Fibroblast of villous mesenchyme (primary cell): ENCODE results near the gene PAFAH1B1. TPM values are rescaled to one million over a fixed set of nuclear protein-coding genes. Genes with fewer than 3 reads are reported as not detected.

Experiments used
- DNase-seq: peaks from one replicate; pipeline ENCODE4 v3.0.0-alpha.2; 2010; ENCODE audit warnings: low read depth
- H3K4me3 ChIP-seq: 2 replicates; pipeline ENCODE4 v1.5.1; 2011; ENCODE audit warnings: low read depth, mild to moderate bottlenecking, low read length
- total RNA-seq: library from RNA; depleted of rRNA; stranded (reverse); fragments of >200 nt; gene quantifications from 2 replicates; pipeline ENCODE4 v1.2.3, GENCODE V29; 2012
- TF ChIP-seq, protein P1 (sequence below): IDR thresholded peaks from 2 replicates; pipeline ENCODE4 v1.5.1; 2012; ENCODE audit warnings: low read depth, mild to moderate bottlenecking, low read length; ENCODE audit not compliant: insufficient read depth

PAFAH1B1 gene
- total RNA-seq, 1 donor, result 141 TPM

DNA sequence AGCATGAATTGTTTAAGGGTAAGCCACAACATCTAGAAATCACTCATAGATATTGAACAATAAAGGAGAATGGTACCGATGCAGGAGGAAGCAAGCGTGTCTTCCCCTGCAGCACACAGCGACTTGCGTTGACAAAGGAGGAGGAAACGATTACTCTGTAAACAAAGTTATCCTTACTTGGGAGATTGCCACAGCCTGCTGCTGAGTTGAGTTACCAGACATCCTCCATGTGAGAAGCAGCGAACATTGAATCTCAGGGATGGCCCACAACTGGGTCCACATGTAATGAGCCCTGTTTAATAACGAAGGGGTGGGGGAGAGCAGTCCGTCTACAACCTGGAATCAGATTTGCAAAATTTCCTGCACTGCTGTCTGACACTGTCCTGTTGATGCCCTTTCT is 90.5 kb downstream of the PAFAH1B1 start:
- no peak overlapping the region for H3K4me3 ChIP-seq
- DNase-seq, result peak; percentile 45
- TF ChIP-seq, protein P1, sequence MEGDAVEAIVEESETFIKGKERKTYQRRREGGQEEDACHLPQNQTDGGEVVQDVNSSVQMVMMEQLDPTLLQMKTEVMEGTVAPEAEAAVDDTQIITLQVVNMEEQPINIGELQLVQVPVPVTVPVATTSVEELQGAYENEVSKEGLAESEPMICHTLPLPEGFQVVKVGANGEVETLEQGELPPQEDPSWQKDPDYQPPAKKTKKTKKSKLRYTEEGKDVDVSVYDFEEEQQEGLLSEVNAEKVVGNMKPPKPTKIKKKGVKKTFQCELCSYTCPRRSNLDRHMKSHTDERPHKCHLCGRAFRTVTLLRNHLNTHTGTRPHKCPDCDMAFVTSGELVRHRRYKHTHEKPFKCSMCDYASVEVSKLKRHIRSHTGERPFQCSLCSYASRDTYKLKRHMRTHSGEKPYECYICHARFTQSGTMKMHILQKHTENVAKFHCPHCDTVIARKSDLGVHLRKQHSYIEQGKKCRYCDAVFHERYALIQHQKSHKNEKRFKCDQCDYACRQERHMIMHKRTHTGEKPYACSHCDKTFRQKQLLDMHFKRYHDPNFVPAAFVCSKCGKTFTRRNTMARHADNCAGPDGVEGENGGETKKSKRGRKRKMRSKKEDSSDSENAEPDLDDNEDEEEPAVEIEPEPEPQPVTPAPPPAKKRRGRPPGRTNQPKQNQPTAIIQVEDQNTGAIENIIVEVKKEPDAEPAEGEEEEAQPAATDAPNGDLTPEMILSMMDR, result no peak

DNA sequence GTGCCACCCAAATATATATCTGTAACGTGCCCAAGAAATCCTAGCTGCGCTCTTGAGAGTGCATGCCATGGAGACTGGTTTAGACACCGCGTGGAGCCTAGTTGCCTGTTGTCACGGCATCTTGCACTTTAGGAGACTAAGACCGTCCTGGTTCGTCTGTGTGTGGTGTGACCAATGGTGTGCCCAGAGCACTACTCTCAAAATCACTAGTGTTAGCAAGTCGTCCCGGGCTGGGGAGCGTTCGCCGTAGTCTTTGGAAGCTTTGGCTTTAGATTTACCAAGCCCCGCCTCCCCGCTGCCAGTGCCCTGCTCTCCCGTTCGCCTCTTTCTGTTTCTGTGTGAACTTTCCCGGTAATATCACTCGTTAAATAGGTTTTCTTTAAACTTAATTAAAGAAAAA is 91.1 kb downstream of the PAFAH1B1 start:
- TF ChIP-seq, protein P1, result no peak
- no peak for DNase-seq
- H3K4me3 ChIP-seq, result no peak overlapping the region

DNA sequence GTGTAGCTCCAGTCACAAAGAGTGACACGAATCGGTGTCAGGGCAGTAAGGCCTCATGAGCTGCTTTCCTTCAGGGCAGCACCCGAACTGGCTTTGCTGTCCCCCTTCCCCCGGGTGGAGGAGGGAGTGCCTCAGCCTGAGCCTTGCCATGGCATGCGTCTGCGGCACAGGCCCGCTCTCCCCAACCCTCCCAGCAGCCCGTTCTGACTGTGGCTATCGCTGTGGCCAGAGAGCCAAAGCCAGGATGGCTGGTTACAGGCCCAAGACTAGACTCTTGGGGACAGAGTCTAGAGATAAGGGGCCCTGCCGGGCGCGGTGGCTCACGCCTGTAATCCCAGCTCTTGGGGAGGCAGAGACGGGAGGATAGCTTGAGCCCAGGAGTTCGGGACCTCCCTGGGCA is 92.2 kb downstream of the PAFAH1B1 start:
- DNase-seq, result no peak
- TF ChIP-seq, protein P1, result no peak
- no peak overlapping the region for H3K4me3 ChIP-seq

DNA sequence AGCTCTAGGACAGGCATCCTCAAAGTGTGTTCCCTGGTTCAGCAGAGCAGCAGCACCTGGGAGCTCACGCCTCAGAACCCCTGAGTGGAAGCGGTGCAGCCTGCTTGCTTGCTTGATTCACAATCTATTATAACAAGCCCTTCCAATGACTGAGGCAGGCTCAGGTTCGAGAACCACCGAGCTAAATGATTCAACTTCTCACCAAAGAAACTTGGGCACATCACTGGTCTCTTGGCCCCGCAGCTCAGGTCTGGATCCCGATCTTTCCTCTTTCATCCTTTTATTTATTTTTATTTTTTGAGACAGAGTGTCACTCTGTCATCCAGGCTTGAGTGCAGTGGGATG is 93.6 kb downstream of the PAFAH1B1 start:
- no peak overlapping the region for H3K4me3 ChIP-seq
- no peak for DNase-seq
- TF ChIP-seq, protein P1, result no peak

DNA sequence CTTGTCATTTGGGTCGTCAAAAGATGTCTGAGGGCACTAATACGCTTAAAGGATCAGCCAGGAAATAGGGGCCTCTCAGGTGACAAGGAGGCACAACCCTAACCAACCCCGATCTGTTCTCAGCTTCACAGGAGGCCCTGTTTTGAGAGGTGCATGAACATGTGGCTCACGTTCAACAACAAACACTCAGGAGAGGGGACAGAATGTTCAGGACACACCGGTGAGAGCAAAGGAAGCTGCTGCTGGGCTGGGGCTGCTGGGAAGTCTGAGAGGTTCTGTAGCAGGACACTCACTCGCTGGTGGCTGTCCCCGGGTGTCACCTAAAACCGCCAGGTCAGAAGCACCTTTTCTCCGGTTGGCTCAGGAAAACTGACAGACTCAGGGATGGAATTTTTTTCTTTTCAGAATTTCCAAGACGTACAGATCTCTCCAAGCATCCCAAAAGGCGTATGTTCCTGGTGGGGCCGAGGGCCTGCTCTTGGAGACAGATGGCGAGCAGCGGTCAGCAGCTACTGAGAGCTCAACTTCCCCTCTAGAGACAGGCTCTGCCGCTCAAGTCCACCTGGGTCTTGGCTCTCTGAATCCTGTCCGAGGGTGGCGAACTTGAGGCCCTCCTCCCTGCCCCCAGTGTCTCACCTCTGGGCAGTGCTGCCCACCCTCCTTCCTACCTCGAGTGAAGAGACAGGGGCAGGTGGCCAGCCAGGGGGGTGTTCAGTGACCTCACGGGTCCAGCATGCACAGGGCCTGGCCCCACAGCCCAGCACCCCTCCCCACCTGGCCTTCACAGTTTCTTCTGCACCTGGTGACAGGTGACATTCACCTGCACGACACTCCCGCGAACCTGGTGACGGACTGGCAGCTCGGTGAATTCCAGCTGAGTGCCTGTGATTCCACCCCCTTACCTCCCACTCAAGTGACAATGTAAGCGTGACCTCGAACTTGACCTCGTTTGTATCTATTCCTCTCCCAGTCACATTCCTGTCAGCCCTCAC is 95.2 kb downstream of the PAFAH1B1 start:
- no peak for DNase-seq
- TF ChIP-seq, protein P1, result no peak
- H3K4me3 ChIP-seq, result no peak overlapping the region

DNA sequence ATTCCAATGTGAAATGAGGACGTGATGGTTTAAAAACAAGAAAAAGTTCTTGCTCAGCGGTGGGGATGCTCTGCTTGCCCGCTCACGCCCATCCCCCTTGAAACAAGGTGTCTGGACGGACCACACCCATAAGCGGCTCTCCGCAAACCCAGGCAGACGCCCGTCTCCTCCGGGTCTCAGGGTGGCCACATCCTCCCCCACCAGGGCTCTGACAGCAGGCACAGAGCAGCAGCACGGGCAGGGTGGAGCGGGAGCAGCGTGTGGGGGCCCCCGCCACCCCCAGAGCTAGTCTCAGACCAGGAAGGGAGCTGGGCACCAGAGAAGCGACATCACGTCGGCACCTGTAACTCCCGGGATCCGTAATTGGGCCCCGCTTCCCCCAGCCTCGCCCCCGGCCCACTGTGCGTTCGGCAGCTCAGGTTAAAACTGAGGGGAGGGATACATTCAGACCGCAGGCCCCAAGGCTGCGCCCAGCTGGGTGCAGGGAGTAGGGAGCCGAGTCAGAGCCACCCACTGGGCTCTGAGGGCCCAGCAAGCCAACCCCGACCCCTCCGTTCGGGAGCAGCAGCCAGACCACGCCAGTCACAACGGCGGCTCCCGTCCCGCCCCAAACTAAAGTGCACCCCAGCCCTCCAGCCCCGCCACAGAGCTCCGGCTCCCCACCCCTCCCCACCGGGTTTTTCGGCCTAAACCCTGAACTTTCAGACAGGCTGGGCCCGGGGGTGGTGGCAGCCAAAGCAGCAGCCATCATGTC is 96.1 kb downstream of the PAFAH1B1 start:
- H3K4me3 ChIP-seq, result no peak overlapping the region
- no peak for DNase-seq
- TF ChIP-seq, protein P1, result no peak
